GM19035 (cell line): ENCODE results near the gene CD226.

Experiments used
- ATAC-seq: cut with Tn5 transposase; IDR thresholded peaks from one replicate; pipeline ENCODE4 v1.9.1; 2021; ENCODE audit not compliant: unreplicated experiment

Gene CD226

DNA sequence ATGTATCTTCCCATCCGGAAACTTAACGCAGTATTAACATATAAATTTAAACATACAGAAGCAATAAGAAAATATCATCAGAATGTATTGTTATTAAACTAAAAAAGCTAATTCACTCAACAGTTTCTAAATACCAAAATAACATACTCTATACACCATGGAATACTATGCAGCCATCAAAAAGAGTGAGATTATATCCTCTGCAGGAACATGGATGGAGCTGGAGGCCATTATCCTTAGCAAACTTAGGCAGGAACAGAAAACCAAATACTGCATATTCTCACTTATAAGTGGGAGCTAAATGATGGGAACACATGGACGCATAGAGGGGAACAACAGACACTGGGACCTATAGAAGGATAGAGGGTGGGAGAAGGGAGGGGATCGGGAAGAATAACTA lies 127.1 kb downstream of the CD226 start:
- no peak for ATAC-seq

DNA sequence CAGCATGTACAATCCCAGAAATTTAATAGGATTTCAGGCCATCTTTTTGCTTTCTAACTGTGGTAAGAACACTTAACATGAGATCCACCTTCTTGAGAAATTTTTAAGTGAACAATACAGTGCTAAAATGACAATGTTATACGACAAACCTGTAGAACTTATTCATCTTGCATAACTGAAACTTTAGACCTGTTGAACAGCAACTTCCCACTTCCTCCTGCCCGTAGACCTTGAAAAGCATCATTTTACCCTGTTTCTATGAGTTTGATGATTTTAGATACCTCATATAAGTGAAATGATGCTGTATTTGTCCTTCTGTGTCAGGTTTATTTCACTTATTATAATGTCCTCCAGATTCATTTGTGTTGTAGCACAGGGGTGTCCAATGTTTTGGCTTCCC lies 128.2 kb downstream of the CD226 start:
- no peak for ATAC-seq

DNA sequence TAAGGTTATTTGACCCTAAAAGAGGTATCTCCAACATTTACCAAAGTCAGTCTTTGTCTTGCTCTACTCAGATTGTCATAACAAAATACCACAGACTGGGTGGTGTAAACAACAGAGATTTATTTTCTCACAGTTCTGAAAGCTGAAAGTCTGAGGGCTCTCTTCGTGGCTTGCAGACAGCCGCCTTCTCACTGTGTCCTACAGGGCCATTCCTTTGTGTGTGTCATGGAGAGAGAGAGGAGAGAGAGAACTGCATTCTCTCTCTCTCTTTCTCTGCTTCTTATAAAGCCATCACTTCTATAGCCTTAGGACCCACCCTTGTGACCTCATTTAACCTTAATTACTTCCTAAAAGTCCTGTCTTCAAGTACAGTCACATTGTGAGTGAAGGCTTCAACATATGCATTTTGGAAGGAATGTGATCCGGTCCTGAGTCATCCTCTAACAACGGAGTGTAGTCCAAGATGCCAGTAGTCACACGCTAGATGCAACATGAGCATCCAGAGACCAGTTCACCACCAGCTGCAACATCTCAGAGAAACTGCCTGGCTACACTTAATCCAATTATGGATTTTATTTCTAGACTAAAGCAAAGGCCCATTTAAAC lies 130.2 kb downstream of the CD226 start:
- ATAC-seq = no peak

DNA sequence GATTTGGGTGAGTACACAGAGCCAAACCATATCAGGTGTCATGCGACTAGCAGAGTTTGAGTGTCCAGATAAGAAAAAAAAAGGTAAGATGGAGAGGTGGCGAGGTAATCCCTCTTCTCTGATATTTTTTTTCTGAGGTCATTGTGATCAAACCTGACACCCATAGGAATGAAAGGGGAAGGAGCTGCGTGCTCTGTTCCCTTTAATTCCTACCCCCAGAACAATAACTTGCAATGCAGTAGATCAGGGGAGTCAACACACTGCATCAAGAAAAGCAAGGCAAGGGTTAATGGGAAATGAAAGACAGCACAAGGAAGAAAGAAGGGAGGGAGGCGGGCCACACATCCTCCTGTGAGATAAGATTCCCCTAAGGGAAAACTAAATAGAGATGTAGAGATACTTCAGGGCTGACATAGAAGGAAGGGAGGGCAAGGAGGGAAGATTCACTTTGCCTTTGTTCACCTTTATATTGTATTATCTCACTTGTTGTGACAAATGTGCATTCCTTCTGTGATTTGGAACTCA lies 132.8 kb downstream of the CD226 start:
- ATAC-seq = no peak

DNA sequence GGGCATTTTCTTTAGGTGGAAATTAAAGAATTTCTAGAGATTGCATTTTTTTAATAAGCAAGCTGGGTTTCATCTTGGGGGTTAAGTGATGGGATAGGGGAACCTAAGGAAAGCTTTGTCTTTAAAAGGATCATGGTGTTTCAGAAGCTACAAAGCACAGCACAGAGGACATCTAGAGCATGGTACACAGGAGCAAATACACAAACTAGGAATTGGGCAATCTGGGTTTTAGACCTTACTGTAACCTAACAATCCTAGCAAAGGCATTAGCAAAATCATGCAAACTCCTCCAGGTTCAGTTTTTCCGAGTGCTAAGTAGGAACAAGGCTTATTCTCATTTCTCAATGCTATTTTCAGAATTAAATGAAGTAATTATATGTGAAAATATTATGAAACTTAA lies 134.1 kb downstream of the CD226 start:
- no peak for ATAC-seq

DNA sequence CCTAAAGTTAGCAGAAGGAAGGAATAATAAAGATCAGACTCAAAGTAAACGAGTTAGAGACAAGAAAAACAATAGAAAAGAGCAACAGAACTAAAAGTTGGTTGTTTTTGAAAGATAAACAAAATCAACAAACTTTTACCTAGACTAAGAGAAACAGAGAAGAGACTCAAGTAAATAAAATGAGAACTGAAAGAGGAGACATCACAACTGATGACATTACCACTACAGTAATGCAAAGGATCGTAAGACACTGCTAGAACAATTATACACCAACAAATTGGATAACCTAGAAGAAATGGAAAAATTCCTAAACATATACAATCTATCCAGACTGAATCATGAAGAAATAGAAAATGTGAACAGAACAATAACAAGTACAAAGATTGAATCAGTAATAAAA lies 139.3 kb downstream of the CD226 start:
- ATAC-seq = no peak

DNA sequence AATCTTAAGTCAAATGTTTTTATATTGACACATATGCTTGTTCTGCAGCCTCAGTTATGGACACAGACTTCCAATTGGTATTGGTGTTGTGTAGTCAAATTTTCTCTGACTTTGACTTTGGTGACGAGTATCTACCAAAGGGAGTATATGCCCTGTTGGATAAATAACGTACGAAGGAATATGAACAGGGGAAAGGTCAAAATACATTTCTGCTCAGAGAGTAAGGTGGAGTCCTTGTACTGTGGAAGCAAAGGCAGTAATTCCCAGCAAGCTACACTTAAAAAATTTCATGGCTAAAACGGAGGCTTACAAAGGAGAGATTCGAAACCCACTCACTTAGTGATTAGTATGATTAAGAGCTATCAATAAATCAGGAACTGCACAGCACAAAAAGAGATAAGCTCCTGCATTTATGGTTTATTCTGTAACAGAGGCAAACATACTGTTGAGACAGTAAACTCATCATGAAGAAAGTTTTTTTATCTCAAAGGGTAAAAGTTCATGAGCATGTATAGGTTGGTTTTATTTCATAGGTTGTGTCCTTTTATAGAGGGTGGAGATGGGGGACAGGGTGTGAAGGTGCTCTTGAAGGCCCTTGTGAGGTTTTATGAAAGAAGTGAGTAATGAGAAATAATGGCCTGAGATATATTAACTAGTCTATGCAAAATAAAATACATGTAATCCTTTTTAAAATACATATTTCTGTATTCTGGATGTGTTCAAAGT lies 142.7 kb downstream of the CD226 start:
- no peak for ATAC-seq
